HG03196 (cell line): ENCODE data around the gene VGLL4.
"Not testable (repeated sequence)": the region's sequence is repeated elsewhere in the genome, so short reads cannot be mapped to it uniquely, and the experiment has no call there.

Source experiments
- ATAC-seq: cut with Tn5 transposase; IDR thresholded peaks from one replicate; pipeline ENCODE4 v1.9.1; 2021; ENCODE audit not compliant: unreplicated experiment

VGLL4 gene

GRCh38 chr3:11588755-11589154 is 55.0 kb downstream of the VGLL4 start:
- ATAC-seq, result no peak

- ATAC-seq, result no peak
Measured at GRCh38 chr3:11588338-11588737, 55.4 kb downstream of the VGLL4 start.

DNA sequence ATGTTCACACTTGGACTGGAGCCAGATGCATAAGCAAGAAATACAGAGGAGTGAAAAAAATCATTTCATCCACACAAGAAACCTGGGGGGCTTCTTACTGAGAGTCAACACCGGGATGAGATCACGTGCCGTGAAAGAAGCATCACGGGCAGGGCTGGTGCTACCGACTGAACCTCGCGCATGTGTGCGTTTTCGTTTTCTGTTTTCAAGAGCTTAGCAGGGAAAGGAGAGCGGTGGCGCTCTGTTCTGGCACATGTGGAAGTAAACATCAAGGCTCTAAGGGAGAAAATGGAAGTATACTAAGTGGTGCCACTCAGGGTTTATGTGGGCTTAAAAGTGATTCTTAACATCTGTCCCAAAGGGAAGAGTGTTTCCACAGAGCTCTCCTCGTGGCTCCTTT is 55.9 kb downstream of the VGLL4 start:
- no peak for ATAC-seq

DNA sequence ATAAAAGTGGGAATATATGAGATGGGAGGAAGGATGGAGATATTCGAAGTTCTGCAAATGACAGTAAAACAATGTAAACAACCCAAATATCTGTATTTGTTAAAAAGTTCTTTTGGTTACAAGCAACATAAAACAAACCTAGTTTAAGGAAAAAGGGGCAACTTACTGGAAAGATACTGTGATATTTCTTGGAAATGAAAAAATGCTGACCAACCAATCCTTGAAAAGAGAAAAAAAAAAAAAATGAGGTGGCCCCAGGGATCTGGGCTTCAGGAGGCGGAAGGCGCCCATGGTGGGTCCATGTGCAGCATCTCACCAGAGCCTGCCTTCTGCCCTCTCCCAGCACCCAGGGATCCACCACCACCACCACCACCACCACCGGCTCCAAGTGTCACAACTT is 59.1 kb downstream of the VGLL4 start:
- ATAC-seq, result no peak

GRCh38 chr3:11583638-11584046 is 60.1 kb downstream of the VGLL4 start:
- no peak for ATAC-seq

GRCh38 chr3:11583235-11583634 is 60.5 kb downstream of the VGLL4 start:
- ATAC-seq, result no peak

- ATAC-seq, result no peak
Measured at GRCh38 chr3:11582191-11582968, 61.3 kb downstream of the VGLL4 start.

DNA sequence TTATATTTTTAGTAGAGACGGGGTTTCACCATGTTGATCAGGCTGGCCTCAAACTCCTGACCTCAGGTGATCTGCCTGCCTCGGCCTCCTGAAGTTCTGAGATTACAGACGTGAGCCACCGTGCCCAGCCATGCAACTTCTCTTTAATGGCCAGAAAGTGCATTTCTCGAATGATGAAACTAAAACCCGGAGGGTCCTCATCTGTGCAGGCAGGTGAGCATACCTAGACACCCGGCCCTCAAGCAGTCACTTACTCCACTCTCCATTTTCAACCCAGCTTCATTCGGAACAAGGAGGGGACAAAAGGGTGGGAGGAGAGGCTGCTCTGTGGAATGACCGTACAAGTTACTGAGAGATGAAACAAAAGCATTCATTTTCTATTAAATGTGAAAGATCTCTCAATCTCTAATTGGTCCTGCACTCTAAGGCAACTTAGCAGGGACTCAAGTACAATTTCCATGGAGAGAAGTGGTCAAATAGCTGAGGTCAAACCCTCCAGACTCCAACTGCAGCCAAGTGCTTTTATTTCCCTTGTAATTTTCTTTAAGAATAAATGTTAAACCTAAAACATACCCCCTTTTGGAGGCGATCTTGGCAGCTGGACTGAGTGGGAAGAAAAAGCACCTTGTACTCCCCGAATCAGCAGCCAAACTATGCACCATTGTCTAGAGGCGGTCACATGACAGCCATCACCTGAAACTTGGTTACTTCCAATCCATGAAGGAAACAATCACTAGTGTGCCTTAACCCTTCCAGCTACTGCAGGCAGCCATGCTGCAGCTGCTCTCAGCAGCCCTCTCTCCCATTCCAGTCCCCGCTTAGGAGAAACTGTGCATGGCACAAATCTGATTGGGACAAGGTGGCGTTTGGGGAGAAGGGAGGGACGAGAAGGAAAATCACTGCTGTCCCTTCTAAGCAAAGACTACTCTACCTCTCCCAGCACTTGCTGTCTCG is 62.2 kb downstream of the VGLL4 start:
- ATAC-seq, result no peak

- no peak for ATAC-seq
Measured at GRCh38 chr3:11580645-11581044, 63.1 kb downstream of the VGLL4 start.

- no peak for ATAC-seq
Measured at GRCh38 chr3:11578169-11578568, 65.5 kb downstream of the VGLL4 start.

- no peak for ATAC-seq
Measured at GRCh38 chr3:11576453-11576852, 67.3 kb downstream of the VGLL4 start.

- no peak for ATAC-seq
Measured at GRCh38 chr3:11575677-11576076, 68.0 kb downstream of the VGLL4 start.

- ATAC-seq, result no peak
Measured at GRCh38 chr3:11574981-11575669, 68.6 kb downstream of the VGLL4 start.

DNA sequence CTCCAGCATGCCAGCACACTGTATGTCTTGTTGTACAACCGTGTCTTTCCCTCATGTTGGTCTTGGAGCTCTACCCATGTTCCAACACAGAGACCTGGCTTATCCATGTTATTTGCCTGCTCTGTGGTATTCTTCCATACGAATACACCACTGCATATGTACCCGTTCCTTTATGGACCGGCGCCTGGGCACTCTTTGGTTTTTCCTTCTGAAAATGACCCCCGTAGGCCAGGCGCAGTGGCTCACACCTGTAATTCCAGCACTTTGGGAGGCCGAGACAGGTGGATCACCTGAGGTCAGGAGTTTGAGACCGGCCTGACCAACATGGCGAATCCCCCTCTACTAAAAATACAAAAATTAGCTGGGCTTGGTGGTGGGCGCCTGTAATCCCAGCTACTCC is 71.1 kb downstream of the VGLL4 start:
- ATAC-seq, result not testable (repeated sequence)

GRCh38 chr3:11570789-11571495 is 72.8 kb downstream of the VGLL4 start:
- ATAC-seq, result no peak

DNA sequence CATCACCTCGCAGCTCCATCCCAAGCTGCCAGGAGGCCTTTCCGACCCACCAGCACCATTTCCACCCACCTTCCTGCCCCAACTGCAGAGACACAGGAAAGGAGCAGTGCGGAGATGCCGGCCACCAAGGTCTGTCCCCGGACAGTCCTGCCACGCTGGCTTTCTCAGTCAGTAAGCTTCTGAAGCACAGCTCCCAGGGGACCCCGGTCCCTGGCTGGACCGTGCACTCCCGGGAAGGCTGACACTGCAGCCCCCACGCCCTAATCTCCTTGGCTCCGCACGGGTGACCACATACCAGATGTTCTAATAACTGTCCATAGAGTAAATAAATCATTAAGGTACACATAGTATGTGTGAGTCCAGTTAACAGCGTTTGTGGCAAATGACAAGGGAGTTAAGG is 73.5 kb downstream of the VGLL4 start:
- ATAC-seq, result no peak

DNA sequence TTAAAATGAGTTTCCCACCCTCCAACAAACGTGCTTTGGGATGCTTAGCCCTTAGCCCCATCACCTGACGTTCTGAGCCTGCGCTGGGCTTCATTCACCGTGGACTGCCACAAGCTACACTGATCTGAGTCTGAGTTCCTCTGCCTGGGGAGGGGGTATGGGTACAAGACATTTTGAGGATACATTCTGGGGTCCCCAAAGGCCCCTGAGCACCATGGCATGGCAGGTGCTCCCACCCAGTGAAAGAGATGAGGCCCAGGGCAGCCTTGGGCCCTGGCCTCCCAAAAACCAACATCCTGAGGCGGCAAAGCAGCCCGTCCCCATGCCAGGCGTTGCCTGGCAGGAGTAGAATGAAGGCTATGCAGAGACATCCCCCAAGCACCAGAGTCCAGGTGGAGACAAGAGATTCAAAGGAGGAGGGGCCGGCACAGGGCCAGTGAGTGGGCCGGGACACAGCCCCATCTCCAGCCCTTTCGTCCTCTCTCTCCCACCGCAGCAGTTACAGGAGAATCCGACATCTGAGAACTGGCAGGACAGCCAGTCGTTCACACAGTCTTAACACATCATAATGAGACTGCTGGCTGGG is 74.5 kb downstream of the VGLL4 start:
- ATAC-seq, result no peak

DNA sequence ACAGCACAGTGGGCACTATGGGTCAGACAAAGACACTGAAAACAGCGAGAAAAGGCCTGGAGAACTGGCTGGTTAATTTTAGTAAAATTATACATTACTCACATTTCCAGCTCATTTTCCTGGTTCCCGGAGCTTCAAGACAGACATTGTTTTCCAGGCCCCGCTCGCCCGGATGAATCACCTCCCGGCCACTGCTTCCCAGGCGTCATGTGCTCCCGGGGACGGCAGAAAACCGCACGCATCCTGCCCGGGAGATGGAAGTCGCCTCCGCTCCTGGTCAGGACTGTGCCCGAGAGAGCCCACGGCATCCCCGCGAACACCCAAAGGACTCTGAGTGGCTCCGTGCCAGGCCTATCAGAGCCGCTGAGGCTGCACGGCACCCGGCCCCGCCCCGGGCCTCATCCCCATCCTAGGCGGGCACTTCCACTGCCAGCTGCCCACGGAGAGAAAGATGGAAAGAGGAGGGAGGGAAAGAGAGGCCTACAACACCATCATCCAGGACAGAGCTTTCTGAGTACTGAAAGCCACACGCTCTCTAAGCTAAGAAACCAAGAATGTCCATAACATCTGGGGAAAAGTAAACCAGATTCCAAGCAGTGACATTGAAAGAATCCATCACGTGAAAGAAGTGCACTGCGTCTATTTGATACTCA is 75.1 kb downstream of the VGLL4 start:
- ATAC-seq, result no peak

- no peak for ATAC-seq
Measured at GRCh38 chr3:11567516-11568467, 75.9 kb downstream of the VGLL4 start.
